ENCODE measurements around the gene OR2L2. TPM values are rescaled to one million over a fixed set of nuclear protein-coding genes. Genes with fewer than 3 reads are reported as not detected.

OR2L2 gene
- polyA plus RNA-seq, 2 of the 4 experiments (the other 2 are of a cell fraction), result not detected

DNA sequence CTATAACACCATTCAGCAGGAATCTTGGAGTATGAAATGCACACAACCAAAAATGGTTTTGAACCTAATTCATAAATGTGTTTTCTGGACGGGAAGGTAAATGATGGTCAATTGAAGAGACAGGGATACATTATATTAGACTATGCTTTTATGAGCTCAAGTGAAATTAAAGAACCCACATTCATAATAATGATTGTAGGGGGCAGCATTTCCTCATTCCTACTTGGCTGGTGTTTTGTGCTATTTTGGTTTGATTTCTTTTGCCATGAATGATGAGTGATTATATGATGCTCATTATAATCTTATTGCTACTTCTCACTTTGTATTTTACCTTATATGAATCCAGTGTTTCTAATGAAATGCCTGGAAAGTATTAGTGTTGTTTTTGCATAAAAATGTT, 17.1 kb downstream of the OR2L2 start:
- ATAC-seq, result no peak
- Histone ChIP-seq H3K9me3 (0 out of 3 replicates have a peak, but pooled peaks cover 6% of the 10 kb centered on the region), H3K27ac (no peak overlapping the region), H3K4me3 (no peak overlapping the region), H3K4me1 (no peaks in the 10 kb centered on the region), H3K4me2 (no peak overlapping the region)
- TF ChIP-seq MAZ (IDR thresholded peaks at IDR 0.05; ENCODE audit: borderline replicate concordance, low read depth, low read length) (no peak), HDAC2 (IDR thresholded peaks at IDR 0.05) (no peak), SMC3 (IDR thresholded peaks at IDR 0.05) (no peak), HEYL (CRISPR knock-in tag; IDR thresholded peaks at IDR 0.05) (no peak), ZSCAN20 (CRISPR knock-in tag; IDR thresholded peaks at IDR 0.05) (no peak), TP53 (CRISPR knock-in tag; IDR thresholded peaks at IDR 0.05) (no peak), EP300 (IDR thresholded peaks at IDR 0.05) (no peak), RFX5 (IDR thresholded peaks at IDR 0.05) (no peak), KDM5A (IDR thresholded peaks at IDR 0.05) (no peak), JUN (IDR thresholded peaks at IDR 0.05) (no peak), ZNF302 (CRISPR knock-in tag; IDR thresholded peaks at IDR 0.05) (no peak), TFCP2L1 (CRISPR knock-in tag; IDR thresholded peaks at IDR 0.05) (no peak)
- TF ChIP-seq, protein P1, sequence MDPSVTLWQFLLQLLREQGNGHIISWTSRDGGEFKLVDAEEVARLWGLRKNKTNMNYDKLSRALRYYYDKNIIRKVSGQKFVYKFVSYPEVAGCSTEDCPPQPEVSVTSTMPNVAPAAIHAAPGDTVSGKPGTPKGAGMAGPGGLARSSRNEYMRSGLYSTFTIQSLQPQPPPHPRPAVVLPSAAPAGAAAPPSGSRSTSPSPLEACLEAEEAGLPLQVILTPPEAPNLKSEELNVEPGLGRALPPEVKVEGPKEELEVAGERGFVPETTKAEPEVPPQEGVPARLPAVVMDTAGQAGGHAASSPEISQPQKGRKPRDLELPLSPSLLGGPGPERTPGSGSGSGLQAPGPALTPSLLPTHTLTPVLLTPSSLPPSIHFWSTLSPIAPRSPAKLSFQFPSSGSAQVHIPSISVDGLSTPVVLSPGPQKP (IDR thresholded peaks at IDR 0.05; ENCODE audit: low read depth, low read length), result no peak
- TF ChIP-seq, protein P2, sequence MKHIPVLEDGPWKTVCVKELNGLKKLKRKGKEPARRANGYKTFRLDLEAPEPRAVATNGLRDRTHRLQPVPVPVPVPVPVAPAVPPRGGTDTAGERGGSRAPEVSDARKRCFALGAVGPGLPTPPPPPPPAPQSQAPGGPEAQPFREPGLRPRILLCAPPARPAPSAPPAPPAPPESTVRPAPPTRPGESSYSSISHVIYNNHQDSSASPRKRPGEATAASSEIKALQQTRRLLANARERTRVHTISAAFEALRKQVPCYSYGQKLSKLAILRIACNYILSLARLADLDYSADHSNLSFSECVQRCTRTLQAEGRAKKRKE (CRISPR knock-in tag; IDR thresholded peaks at IDR 0.05; ENCODE audit: low read depth), result no peak
- ChIA-PET CTCF (no interaction called here), POLR2A (no interaction called here)
- 0% methylated on average over 1 of the region's 1 CpG for WGBS (ENCODE audit: missing lambda C conversion rate)
- DNase-seq (ENCODE audit: low read depth in 1 of 2, low spot score in 1 of 2), result no peak
- FAIRE-seq, result no peak

DNA sequence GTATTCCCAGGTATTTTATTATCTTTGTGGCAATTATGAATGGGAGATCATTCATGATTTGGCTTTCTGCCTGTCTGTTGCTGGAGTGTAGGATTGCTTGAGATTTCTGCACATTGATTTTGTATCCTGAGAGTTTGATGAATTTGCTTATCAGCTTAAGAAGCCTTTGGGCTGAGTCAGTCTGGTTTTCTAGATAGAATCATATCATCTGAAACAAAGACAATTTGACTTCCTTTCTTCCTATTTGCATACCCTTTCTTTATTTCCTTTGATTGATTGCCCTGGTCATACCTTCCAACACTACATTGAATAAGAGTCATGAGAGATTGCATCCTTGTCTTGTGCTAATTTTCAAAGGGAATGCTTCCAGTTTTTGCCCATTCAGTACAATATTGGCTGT, 24.8 kb downstream of the OR2L2 start:
- Histone ChIP-seq H3K4me1 (no peaks in the 10 kb centered on the region), H3K27ac (no peak overlapping the region), H3K4me3 (no peak overlapping the region), H3K9me3 (peaks cover 9% of the 10 kb centered on the region; the same call in 1 of the 3 replicates), H3K4me2 (no peak overlapping the region)
- CTCF ChIA-PET, result no interaction called here
- TF ChIP-seq, protein P3, sequence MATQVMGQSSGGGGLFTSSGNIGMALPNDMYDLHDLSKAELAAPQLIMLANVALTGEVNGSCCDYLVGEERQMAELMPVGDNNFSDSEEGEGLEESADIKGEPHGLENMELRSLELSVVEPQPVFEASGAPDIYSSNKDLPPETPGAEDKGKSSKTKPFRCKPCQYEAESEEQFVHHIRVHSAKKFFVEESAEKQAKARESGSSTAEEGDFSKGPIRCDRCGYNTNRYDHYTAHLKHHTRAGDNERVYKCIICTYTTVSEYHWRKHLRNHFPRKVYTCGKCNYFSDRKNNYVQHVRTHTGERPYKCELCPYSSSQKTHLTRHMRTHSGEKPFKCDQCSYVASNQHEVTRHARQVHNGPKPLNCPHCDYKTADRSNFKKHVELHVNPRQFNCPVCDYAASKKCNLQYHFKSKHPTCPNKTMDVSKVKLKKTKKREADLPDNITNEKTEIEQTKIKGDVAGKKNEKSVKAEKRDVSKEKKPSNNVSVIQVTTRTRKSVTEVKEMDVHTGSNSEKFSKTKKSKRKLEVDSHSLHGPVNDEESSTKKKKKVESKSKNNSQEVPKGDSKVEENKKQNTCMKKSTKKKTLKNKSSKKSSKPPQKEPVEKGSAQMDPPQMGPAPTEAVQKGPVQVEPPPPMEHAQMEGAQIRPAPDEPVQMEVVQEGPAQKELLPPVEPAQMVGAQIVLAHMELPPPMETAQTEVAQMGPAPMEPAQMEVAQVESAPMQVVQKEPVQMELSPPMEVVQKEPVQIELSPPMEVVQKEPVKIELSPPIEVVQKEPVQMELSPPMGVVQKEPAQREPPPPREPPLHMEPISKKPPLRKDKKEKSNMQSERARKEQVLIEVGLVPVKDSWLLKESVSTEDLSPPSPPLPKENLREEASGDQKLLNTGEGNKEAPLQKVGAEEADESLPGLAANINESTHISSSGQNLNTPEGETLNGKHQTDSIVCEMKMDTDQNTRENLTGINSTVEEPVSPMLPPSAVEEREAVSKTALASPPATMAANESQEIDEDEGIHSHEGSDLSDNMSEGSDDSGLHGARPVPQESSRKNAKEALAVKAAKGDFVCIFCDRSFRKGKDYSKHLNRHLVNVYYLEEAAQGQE (IDR thresholded peaks at IDR 0.05), result no peak
- no peak for TF ChIP-seq CBX2 (IDR thresholded peaks at IDR 0.05; ENCODE audit: borderline replicate concordance, low read depth)
- FAIRE-seq (no peak), ATAC-seq (no peak), DNase-seq (ENCODE audit: low read depth in 1 of 2, low spot score in 1 of 2) (no peak)
- POLR2A ChIA-PET, result no interaction called here

DNA sequence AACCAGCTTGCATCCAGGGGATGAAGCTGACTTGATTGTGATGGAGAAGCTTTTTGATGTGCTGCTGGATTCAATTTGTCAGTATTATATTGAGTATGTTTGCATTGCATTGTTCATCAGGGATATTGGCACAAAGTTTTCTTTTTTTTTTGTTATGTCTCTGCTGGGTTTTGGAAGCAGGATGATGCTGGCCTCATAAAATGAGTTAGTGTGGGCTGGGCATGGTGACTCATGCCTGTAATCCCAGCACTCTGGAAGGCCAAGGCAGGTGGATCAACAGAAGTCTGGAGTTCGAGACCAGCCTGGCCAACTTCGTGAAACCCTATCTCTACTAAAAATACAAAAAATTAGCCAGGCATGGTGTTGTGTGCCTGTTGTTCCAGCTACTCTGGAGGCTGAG, 25.4 kb downstream of the OR2L2 start:
- POLR2A ChIA-PET, result no interaction called here
- no peak for FAIRE-seq
- CTCF ChIA-PET, result no interaction called here
- TF ChIP-seq, protein P4, sequence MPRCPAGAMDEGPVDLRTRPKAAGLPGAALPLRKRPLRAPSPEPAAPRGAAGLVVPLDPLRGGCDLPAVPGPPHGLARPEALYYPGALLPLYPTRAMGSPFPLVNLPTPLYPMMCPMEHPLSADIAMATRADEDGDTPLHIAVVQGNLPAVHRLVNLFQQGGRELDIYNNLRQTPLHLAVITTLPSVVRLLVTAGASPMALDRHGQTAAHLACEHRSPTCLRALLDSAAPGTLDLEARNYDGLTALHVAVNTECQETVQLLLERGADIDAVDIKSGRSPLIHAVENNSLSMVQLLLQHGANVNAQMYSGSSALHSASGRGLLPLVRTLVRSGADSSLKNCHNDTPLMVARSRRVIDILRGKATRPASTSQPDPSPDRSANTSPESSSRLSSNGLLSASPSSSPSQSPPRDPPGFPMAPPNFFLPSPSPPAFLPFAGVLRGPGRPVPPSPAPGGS (IDR thresholded peaks at IDR 0.05), result no peak
- TF ChIP-seq HEYL (CRISPR knock-in tag; IDR thresholded peaks at IDR 0.05), result no peak
- TF ChIP-seq, protein P5, sequence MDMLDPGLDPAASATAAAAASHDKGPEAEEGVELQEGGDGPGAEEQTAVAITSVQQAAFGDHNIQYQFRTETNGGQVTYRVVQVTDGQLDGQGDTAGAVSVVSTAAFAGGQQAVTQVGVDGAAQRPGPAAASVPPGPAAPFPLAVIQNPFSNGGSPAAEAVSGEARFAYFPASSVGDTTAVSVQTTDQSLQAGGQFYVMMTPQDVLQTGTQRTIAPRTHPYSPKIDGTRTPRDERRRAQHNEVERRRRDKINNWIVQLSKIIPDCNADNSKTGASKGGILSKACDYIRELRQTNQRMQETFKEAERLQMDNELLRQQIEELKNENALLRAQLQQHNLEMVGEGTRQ (IDR thresholded peaks at IDR 0.05), result no peak
- TF ChIP-seq, protein P2 (CRISPR knock-in tag; IDR thresholded peaks at IDR 0.05; ENCODE audit: low read depth), result no peak
- TF ChIP-seq, protein P6, sequence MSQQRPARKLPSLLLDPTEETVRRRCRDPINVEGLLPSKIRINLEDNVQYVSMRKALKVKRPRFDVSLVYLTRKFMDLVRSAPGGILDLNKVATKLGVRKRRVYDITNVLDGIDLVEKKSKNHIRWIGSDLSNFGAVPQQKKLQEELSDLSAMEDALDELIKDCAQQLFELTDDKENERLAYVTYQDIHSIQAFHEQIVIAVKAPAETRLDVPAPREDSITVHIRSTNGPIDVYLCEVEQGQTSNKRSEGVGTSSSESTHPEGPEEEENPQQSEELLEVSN (IDR thresholded peaks at IDR 0.05; ENCODE audit: borderline replicate concordance, low read depth), result no peak
- TF ChIP-seq ZNF302 (CRISPR knock-in tag; IDR thresholded peaks at IDR 0.05), result no peak
- no peak for TF ChIP-seq POLR2AphosphoS2 (conservative IDR thresholded peaks at IDR 0.05; ENCODE audit: low read length)
- no peak for TF ChIP-seq CBX2 (IDR thresholded peaks at IDR 0.05; ENCODE audit: borderline replicate concordance, low read depth)
- TF ChIP-seq CHD4 (IDR thresholded peaks at IDR 0.05; ENCODE audit: borderline replicate concordance), result no peak
- TF ChIP-seq, protein P7, sequence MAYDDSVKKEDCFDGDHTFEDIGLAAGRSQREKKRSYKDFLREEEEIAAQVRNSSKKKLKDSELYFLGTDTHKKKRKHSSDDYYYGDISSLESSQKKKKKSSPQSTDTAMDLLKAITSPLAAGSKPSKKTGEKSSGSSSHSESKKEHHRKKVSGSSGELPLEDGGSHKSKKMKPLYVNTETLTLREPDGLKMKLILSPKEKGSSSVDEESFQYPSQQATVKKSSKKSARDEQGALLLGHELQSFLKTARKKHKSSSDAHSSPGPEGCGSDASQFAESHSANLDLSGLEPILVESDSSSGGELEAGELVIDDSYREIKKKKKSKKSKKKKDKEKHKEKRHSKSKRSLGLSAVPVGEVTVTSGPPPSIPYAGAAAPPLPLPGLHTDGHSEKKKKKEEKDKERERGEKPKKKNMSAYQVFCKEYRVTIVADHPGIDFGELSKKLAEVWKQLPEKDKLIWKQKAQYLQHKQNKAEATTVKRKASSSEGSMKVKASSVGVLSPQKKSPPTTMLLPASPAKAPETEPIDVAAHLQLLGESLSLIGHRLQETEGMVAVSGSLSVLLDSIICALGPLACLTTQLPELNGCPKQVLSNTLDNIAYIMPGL (CRISPR knock-in tag; IDR thresholded peaks at IDR 0.05; ENCODE audit: borderline replicate concordance), result no peak
- Histone ChIP-seq H3K9me3 (peaks cover 4% of the 10 kb centered on the region; the same call in 1 of the 3 replicates), H3K27ac (no peak overlapping the region), H3K4me1 (no peaks in the 10 kb centered on the region), H3K4me3 (no peak overlapping the region), H3K4me2 (no peak overlapping the region)
- DNase-seq (ENCODE audit: low read depth in 1 of 2, low spot score in 1 of 2), result no peak
- WGBS (ENCODE audit: missing lambda C conversion rate), result 0% methylated on average over 2 of the region's 2 CpGs
- no peak for ATAC-seq

All from A549 (cell line).